Ovary (tissue), 9 donors: ENCODE data around the gene ZBTB2. TPM values are rescaled to one million over a fixed set of nuclear protein-coding genes. Genes with fewer than 3 reads are reported as not detected.
"Not testable (repeated sequence)": the region's sequence is repeated elsewhere in the genome, so short reads cannot be mapped to it uniquely, and the experiment has no call there.

ENCODE experiments used
- DNase-seq, 5 donors: peaks; one replicate each; pipeline ENCODE4 v3.0.0-alpha.2; 2019 to 2020
- H3K27ac ChIP-seq, 2 donors: fragments of 200-600 bp; one replicate each; pipeline versions ENCODE4 v1.5.1 to v1.8.0; 2019 to 2022
- H3K27me3 ChIP-seq: fragments of 200-600 bp; one replicate; pipeline ENCODE4 v1.8.0; 2022
- H3K36me3 ChIP-seq: fragments of 200-600 bp; sonication (generic); one replicate; pipeline ENCODE4 v1.5.1; 2019
- H3K4me1 ChIP-seq: one replicate; pipeline ENCODE4 v1.8.1; 2013; ENCODE audit warnings: mild to moderate bottlenecking, moderate library complexity; ENCODE audit not compliant: insufficient read depth
- H3K4me3 ChIP-seq: fragments of 200-600 bp; sonication (generic); one replicate; pipeline ENCODE4 v1.5.1; 2017
- H3K9me3 ChIP-seq, 2 donors: fragments of 200-600 bp in 1 of 2; sonication (generic) in 1 of 2; one replicate each; pipeline versions ENCODE4 v1.5.1 to v1.8.1; 2013 to 2019; ENCODE audit warnings: mild to moderate bottlenecking in 1 of 2, moderate library complexity in 1 of 2
- EP300 ChIP-seq: sonication (generic); formaldehyde crosslinking; IDR thresholded peaks from one replicate; pipeline ENCODE4 v1.6.1; 2017; ENCODE audit warnings: antibody characterized with exemption
- POLR2A ChIP-seq: fragments of 450-650 bp; IDR thresholded peaks from one replicate; pipeline ENCODE4 v1.6.1; 2017; ENCODE audit warnings: antibody characterized with exemption, mild to moderate bottlenecking, moderate library complexity
- WGBS, 3 donors: extraction: QIAGEN DNeasy Blood & Tissue Kit in 1 of 3; methylation state at CpG; one replicate each; pipeline versions ENCODE4 v1.1.5 to v1.1.7; 2013 to 2017; 5-methylcytosine and 5-hydroxymethylcytosine counted together
- intact Hi-C, 4 donors: fragments of 100-400 bp; cut with DNase I; formaldehyde crosslinking; loops; one replicate each; pipeline versions ENCODE4 v1.11.0 to v1.15.1; 2022 to 2023
- polyA plus RNA-seq, 2 donors: library from polyadenylated mRNA; stranded (reverse); fragments of 200-250 nt in 1 of 2; fragments of 350-450 nt in 1 of 2; fragmentation: Illumina TruSeq in 1 of 2; extraction: RNeasy Lipid Tissue Mini Kit (QIAGEN cat#74804) in 1 of 2; gene quantifications; one replicate each; pipeline ENCODE4 v1.2.3, GENCODE V29; 2013 to 2014
- total RNA-seq, 7 donors: library from RNA; depleted of rRNA in 2 of 7; stranded (reverse); fragments of >200 nt in 2 of 7; fragmentation: NEBNext Ultra II Directional in 3 of 7; extraction: Animal tissue kit (Norgen Biotek cat#: 25700) in 3 of 7; gene quantifications; one replicate each; pipeline versions ENCODE4 v1.1.0 to v1.2.4, GENCODE V29; 2016 to 2023
- TF ChIP-seq, protein P1 (sequence below), 3 donors: fragments of 450-650 bp in 2 of 3; fragments of 200-600 bp in 1 of 3; IDR thresholded peaks; one replicate each; pipeline versions ENCODE4 v1.5.1 to v1.8.0; 2016 to 2022; ENCODE audit warnings: antibody characterized with exemption in 3 of 3, mild to moderate bottlenecking in 1 of 3
- donor health status: DM: no; HTN: no; CAD: no; lungs with moderate emphysema.
- donor health status: DM: no; HTN: no; CAD: no.
- donor health status: Bipolar disorder and iron deficiency.
- donor health status: DM: yes; HTN: yes; CAD: no.
- donor health status: DM: no; HTN: no; CAD: no.
- donor health status: DM: yes; HTN: yes; CAD: no.

The ZBTB2 gene
- total and polyA plus RNA-seq, 9 donors, result 8.8 to 31.2 (median 18.3) TPM

DNA sequence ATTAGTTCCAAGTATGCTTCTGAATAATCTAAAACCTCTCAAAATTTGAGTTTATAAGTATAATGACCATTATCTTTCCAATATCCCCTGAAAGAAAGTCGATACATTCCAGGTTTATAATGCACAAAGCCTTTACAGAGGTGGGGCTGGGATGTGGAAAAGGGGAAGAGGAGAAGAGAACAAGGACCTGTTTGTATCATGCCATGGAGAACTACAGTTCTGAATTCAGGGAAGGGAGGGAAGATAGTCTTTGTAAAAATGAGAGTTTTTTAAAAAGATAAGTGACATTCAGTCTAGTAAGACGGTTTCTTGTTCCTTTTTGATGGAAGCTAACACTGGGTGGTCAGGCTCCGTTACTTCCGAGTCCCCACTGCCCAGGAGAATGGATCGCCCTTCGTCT is 26.1 kb downstream of the ZBTB2 start:
- no peak for DNase-seq
- intact Hi-C loops, result no loop called here
- TF ChIP-seq POLR2A (no peak), EP300 (no peak)
- TF ChIP-seq, protein P1, sequence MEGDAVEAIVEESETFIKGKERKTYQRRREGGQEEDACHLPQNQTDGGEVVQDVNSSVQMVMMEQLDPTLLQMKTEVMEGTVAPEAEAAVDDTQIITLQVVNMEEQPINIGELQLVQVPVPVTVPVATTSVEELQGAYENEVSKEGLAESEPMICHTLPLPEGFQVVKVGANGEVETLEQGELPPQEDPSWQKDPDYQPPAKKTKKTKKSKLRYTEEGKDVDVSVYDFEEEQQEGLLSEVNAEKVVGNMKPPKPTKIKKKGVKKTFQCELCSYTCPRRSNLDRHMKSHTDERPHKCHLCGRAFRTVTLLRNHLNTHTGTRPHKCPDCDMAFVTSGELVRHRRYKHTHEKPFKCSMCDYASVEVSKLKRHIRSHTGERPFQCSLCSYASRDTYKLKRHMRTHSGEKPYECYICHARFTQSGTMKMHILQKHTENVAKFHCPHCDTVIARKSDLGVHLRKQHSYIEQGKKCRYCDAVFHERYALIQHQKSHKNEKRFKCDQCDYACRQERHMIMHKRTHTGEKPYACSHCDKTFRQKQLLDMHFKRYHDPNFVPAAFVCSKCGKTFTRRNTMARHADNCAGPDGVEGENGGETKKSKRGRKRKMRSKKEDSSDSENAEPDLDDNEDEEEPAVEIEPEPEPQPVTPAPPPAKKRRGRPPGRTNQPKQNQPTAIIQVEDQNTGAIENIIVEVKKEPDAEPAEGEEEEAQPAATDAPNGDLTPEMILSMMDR (IDR thresholded peaks at IDR 0.05), result no peak
- Histone ChIP-seq H3K4me1 (no peaks in the 10 kb centered on the region), H3K27me3 (no peaks in the 10 kb centered on the region), H3K9me3 (no peaks in the 10 kb centered on the region), H3K36me3 (no peaks in the 10 kb centered on the region), H3K4me3 (no peak overlapping the region), H3K27ac (no peak overlapping the region)
- 94 to 98% (median 94%) methylated on average over 6 of the region's 6 CpGs for WGBS, 3 donors

DNA sequence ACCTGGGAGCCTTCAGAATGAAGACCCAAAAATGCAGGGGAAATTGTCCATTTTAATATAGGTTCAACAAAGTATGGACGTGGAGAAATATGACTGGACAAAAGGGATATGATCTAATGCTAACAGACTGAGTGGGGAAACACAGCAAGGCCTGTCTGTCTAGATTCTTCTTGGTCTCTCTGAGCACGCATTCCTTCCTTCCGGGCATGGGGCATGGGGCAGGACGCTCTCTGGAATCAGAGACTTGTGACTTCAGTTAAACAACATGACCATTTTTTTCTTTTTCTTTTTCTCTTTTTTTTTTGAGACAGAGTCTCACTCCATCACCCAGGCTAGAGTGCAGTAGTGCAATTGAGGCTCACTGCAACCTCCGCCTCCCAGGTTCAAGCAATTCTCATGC is 31.9 kb downstream of the ZBTB2 start:
- 89 to 94% (median 92%) methylated on average over 5 of the region's 5 CpGs for whole genome bisulfite sequencing, 3 donors
- Histone ChIP-seq H3K4me1 (no peaks in the 10 kb centered on the region), H3K4me3 (no peak overlapping the region), H3K27me3 (no peaks in the 10 kb centered on the region), H3K36me3 (no peaks in the 10 kb centered on the region), H3K27ac (no peak overlapping the region), H3K9me3 (no peaks in the 10 kb centered on the region)
- intact Hi-C loops, result no loop called here
- TF ChIP-seq, protein P1 (IDR thresholded peaks at IDR 0.05), result no peak
- no peak for TF ChIP-seq EP300
- no peak for TF ChIP-seq POLR2A
- DNase-seq, result no peak

DNA sequence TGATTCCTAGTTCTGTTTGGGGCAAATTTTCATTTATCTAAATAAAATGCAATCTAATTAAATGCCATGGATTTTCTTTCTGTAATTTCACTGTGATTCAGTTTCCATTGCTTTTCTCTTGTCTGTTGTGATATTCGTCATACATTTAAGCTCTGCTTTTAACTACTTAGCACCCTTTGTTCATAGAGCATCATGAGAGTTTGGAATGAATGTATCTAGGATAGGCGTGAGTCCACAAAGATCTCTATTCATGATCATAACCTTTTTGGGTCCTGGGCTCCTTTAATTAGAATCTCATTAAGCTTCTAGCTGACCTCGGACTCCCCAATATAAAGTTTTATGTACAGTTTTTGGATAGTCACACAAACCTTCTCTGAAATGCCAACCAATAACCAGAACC is 32.9 kb downstream of the ZBTB2 start:
- intact Hi-C loops, result no loop called here
- H3K27ac ChIP-seq, result no peak overlapping the region
- no peaks in the 10 kb centered on the region for H3K4me1 ChIP-seq
- TF ChIP-seq POLR2A, result no peak
- no peak for TF ChIP-seq EP300
- TF ChIP-seq, protein P1 (IDR thresholded peaks at IDR 0.05), result no peak
- H3K4me3 ChIP-seq, result no peak overlapping the region
- 89 to 92% (median 90%) methylated on average over 3 of the region's 3 CpGs for WGBS, 3 donors
- no peaks in the 10 kb centered on the region for H3K27me3 ChIP-seq
- no peaks in the 10 kb centered on the region for H3K9me3 ChIP-seq
- no peak for DNase-seq
- H3K36me3 ChIP-seq, result no peaks in the 10 kb centered on the region

DNA sequence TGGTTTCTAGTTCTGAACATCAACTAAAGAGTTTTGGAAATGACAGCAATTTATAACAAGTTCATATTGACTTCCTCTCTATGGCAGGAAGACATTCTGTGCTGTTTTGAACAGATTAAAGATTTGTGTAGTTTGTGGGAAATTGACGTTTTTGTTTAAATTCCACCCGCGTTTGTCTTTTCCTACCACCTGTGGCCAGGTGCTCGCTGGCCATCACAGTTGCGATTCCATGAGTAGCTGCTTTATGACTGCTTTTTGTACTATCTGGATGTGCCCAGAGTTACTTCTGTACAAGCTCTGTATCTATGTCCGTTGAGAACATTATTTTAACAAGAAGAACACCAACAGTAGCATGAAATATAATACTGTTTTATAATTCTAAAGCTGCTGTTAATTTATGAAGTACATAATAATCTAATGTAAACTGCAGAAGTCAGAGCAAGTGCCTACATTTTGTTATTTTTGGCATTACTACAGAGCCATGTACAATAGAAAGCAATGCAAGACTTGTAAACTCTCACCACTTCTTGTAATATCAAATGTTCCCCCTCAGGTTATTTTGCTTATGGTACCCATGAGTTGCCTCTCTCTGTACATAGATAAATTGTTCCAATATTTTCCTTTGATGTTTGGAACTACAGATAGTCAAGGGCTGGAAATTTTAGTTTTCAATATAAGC is 33.5 kb downstream of the ZBTB2 start:
- TF ChIP-seq, protein P1 (IDR thresholded peaks at IDR 0.05), result no peak
- TF ChIP-seq EP300 (no peak), POLR2A (no peak)
- DNase-seq, result no peak
- intact Hi-C loops, result no loop called here
- no peak overlapping the region for H3K27ac ChIP-seq
- H3K4me1 ChIP-seq, result no peaks in the 10 kb centered on the region
- no peaks in the 10 kb centered on the region for H3K36me3 ChIP-seq
- H3K9me3 ChIP-seq, result no peaks in the 10 kb centered on the region
- no peak overlapping the region for H3K4me3 ChIP-seq
- H3K27me3 ChIP-seq, result no peaks in the 10 kb centered on the region
- 60 to 75% (median 63%) methylated on average over 6 of the region's 6 CpGs for WGBS, 3 donors

DNA sequence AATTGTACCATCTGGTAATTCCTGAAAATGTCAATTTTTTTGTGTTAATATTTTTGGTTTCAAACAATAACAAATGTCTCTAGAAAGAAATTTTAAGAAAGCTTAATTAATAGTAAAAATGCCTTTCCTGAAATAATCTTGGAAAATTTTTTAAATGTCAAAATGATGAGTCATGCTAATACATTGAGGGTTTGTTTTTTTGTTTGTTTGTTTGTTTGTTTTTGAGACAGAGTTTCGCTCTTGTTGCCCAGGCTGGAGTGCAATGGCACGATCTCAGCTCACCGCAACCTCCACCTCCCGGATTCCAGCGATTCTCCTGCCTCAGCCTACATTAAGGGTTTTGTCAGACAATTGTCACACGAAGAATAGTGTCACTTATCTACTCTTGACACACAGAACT is 34.4 kb downstream of the ZBTB2 start:
- intact Hi-C loops, DNase-seq, H3K36me3 ChIP-seq, H3K4me1 ChIP-seq, H3K27me3 ChIP-seq, H3K4me3 ChIP-seq, H3K27ac ChIP-seq, H3K9me3 ChIP-seq: not testable (repeated sequence)
- WGBS, 3 donors, result 61 to 86% (median 69%) methylated on average over 6 of the region's 6 CpGs
